GM12878 (cell line): ENCODE measurements around the gene GADL1. TPM values are rescaled to one million over a fixed set of nuclear protein-coding genes. Genes with fewer than 3 reads are reported as not detected.

Experiments
- BACH1 ChIP-seq: fragments of 450-650 bp; IDR thresholded peaks from 2 replicates; pipeline ENCODE4 v1.6.1; 2017; ENCODE audit warnings: mild to moderate bottlenecking, borderline replicate concordance
- CREB1 ChIP-seq: IDR thresholded peaks from 2 replicates; pipeline ENCODE4 v1.6.1; 2012; ENCODE audit warnings: low read depth, mild to moderate bottlenecking, inconsistent platforms
- CUX1 ChIP-seq: IDR thresholded peaks from 2 replicates; pipeline ENCODE4 v1.6.1; 2012; ENCODE audit warnings: improper control_type of control experiment, low read depth, low read length; ENCODE audit not compliant: insufficient replicate concordance
- E2F4 ChIP-seq: IDR thresholded peaks from 2 replicates; pipeline ENCODE4 v1.6.1; 2012; ENCODE audit warnings: low read depth, low read length, improper control_type of control experiment
- FOXK2 ChIP-seq: fragments of 450-650 bp; IDR thresholded peaks from 2 replicates; pipeline ENCODE4 v1.6.1; 2017; ENCODE audit warnings: mild to moderate bottlenecking, moderate library complexity
- IKZF1 ChIP-seq: fragments of 450-650 bp; conservative IDR thresholded peaks from 2 replicates; pipeline ENCODE4 v1.6.1; 2017; ENCODE audit warnings: antibody characterized with exemption, mild to moderate bottlenecking
- IRF5 ChIP-seq: fragments of 450-650 bp; IDR thresholded peaks from 2 replicates; pipeline ENCODE4 v1.6.1; 2017; ENCODE audit warnings: borderline replicate concordance
- MXI1 ChIP-seq: fragments of 150-350 bp; IDR thresholded peaks from 2 replicates; pipeline ENCODE4 v1.6.1; 2011; ENCODE audit warnings: low read depth, mild to moderate bottlenecking, inconsistent platforms, low read length, improper control_type of control experiment
- PML ChIP-seq: IDR thresholded peaks from 2 replicates; pipeline ENCODE4 v1.6.1; 2012; ENCODE audit warnings: low read length, inconsistent platforms
- RAD51 ChIP-seq: fragments of 450-650 bp; IDR thresholded peaks from 2 replicates; pipeline ENCODE4 v1.6.1; 2016; ENCODE audit warnings: moderate library complexity, mild to moderate bottlenecking, inconsistent platforms
- TCF3 ChIP-seq: IDR thresholded peaks from 2 replicates; pipeline ENCODE4 v1.6.1; 2012; ENCODE audit warnings: low read depth, mild to moderate bottlenecking, low read length, borderline replicate concordance; ENCODE audit not compliant: insufficient read depth
- ZBTB40 ChIP-seq: fragments of 450-650 bp; IDR thresholded peaks from 2 replicates; pipeline ENCODE4 v1.6.1; 2016; ENCODE audit warnings: mild to moderate bottlenecking, moderate library complexity, borderline replicate concordance
- polyA plus RNA-seq, 11 experiments: library from polyadenylated mRNA; depleted of rRNA in 4 of 11; unstranded in 6 of 11; stranded (reverse) in 5 of 11; fragments of >200 nt; fragmentation: Nextera tagmentation in 4 of 11; fragmentation: Illumina TruSeq in 1 of 11; extraction: Ambion mirVana in 4 of 11; extraction: Trizol in 1 of 11; gene quantifications; 1 replicate in 1 of 11; 2 replicates in 10 of 11; pipeline versions ENCODE4 v1.2.1 to v1.2.3, GENCODE V29; 2011 to 2016; ENCODE audit warnings: inconsistent platforms in 2 of 11, missing spikeins in 2 of 11, low read depth in 1 of 11
- total RNA-seq, 4 experiments: library from RNA; depleted of rRNA in 3 of 4; stranded (reverse); fragments of >200 nt in 3 of 4; fragmentation: Illumina TruSeq in 1 of 4; extraction: Trizol in 1 of 4; gene quantifications; 2 replicates each; pipeline versions ENCODE4 v1.2.1 to v1.2.3, GENCODE V29; 2013 to 2021

Gene GADL1
- total and polyA plus RNA-seq, 10 of the 15 experiments (the other 5 are each of a cell fraction or from before 2014, with no cell fraction given) = 0.04 TPM; not detected in 9

- TF ChIP-seq ZBTB40 (no peak), E2F4 (no peak), CREB1 (no peak), MXI1 (no peak), RAD51 (no peak), BACH1 (no peak), TCF3 (no peak), IRF5 (no peak), FOXK2 (no peak), PML (no peak), IKZF1 (no peak), CUX1 (no peak)
- TF ChIP-seq, all 136 proteins: peak for 0
Measured at GRCh38 chr3:30713885-30714503, 180.5 kb downstream of the GADL1 start (continued).
